GM19463 (cell line): Measurements from ENCODE around the gene EYA2.

Experiments
- ATAC-seq: cut with Tn5 transposase; IDR thresholded peaks from one replicate; pipeline ENCODE4 v1.9.1; 2021; ENCODE audit warnings: mild to moderate bottlenecking, moderate library complexity; ENCODE audit not compliant: unreplicated experiment

EYA2 gene

DNA sequence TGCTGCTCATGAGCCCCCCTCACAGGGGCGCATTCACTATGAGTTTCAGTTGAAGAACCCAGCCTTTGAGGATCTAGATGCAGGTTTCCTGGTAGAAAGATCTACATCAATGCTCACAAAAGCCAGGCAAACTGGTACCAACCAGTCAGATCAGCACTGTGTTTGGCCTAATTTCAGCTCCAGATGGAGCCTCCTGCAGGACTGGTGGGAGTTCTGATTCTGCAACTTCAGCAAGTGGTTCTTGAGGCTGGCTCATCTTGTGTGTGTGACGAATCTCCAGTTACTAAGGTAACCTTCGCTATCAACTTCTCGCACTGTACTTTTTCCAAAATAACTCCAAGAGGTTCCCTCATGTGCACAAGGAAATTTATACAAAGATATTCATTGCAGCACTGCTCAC, 343.1 kb downstream of the EYA2 start:
- no peak for ATAC-seq
